ENCODE results near the gene TMEM175.

DNA sequence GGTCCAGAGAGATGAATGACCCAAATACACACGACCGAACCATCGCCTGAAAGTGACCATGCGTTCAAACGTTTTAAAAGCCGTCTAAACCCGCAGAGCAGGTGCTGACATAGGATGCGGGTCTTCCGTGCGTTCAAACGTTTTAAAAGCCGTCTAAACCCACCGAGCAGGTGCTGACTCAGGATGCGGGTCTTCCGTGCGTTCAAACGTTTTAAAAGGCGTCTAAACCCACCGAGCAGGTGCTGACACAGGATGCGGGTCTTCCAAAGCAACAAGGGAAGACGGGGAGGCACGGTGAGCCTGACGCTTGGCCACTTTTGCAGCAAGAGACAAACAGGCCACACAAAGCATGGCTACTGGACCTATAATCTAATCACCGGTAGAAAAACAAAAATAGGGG, 47.4 kb upstream of the TMEM175 start:
- TF ChIP-seq CTCF (IDR thresholded peaks at IDR 0.05; ENCODE audit: insufficient read depth, low read length) (no peak), GABPA (IDR thresholded peaks at IDR 0.05; ENCODE audit: low read depth) (no peak), POLR2AphosphoS5 (IDR thresholded peaks at IDR 0.05; ENCODE audit: low read depth) (no peak), REST (IDR thresholded peaks at IDR 0.05; ENCODE audit: insufficient replicate concordance, low read depth) (no peak), SPI1 (IDR thresholded peaks at IDR 0.05; ENCODE audit: borderline replicate concordance, low read depth) (no peak)

Measured in HL-60 (cell line).